ENCODE data around the gene TRIM47. TPM values are rescaled to one million over a fixed set of nuclear protein-coding genes. Genes with fewer than 3 reads are reported as not detected.

Gene TRIM47
- total RNA-seq, 4 donors from 2014 or later, result 33.2 to 62.5 (median 41.5) TPM

DNA sequence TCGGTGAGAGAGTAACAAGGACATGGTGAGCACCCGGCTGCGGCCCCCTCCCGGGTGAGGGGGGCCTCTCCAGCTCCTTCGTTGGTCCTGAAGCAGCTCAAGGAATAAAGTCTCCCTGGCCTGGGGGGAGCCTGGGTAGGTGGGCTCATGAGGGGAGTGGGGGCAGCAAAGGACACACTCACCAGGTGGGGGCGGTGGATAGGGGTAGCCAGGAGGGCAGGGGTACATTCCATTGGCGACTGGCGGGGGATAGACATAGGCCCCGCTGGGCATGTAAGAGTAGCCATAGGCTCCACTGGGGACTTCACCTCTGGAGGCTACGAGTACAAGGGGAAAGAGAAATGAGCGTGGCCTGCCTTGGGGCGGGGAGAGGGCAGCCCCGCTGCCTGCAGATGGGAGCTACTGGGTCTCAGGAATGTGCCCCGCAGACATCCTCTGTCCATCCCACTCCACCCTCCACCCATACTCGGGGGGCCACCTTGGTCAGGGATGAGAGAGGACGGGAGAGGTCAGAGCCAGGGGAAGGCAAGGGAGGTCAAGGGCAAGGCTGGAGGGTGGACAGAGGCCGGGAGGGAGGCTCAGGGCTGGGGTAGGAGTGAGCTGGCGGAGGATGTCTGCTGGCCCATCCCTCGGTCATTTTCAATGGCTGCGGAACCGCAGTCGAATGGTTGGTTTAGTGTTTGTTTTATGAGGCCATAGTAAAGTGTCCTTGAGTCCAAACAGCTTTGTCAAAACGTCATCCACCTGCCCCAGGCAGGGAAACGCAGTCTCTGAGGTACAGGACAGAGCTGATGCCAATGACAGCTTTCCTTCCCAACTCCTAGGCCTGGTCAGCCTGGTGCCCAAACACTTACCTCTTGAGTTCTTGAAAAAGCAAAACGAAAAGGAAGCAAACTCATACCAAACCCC is 30.5 kb downstream of the TRIM47 start:
- H3K4me3 ChIP-seq (ENCODE audit: low read depth, poor library complexity, severe bottlenecking), result no peak overlapping the region
- intact Hi-C loops (cut with DNase I; ENCODE audit: low total_unique reads), result loop anchor here (10.0 kb wide), 1 partner anchor 73 kb away; a partner anchor contains a TSS
- no peak for DNase-seq (ENCODE audit: low spot score in 2 of 2)
- 86 to 87% methylated on average over 25 of the region's 25 CpGs for WGBS, 2 donors
- TF ChIP-seq POLR2A (IDR thresholded peaks at IDR 0.05), result no peak
- TF ChIP-seq, protein P1, sequence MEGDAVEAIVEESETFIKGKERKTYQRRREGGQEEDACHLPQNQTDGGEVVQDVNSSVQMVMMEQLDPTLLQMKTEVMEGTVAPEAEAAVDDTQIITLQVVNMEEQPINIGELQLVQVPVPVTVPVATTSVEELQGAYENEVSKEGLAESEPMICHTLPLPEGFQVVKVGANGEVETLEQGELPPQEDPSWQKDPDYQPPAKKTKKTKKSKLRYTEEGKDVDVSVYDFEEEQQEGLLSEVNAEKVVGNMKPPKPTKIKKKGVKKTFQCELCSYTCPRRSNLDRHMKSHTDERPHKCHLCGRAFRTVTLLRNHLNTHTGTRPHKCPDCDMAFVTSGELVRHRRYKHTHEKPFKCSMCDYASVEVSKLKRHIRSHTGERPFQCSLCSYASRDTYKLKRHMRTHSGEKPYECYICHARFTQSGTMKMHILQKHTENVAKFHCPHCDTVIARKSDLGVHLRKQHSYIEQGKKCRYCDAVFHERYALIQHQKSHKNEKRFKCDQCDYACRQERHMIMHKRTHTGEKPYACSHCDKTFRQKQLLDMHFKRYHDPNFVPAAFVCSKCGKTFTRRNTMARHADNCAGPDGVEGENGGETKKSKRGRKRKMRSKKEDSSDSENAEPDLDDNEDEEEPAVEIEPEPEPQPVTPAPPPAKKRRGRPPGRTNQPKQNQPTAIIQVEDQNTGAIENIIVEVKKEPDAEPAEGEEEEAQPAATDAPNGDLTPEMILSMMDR (IDR thresholded peaks at IDR 0.05), result no peak

DNA sequence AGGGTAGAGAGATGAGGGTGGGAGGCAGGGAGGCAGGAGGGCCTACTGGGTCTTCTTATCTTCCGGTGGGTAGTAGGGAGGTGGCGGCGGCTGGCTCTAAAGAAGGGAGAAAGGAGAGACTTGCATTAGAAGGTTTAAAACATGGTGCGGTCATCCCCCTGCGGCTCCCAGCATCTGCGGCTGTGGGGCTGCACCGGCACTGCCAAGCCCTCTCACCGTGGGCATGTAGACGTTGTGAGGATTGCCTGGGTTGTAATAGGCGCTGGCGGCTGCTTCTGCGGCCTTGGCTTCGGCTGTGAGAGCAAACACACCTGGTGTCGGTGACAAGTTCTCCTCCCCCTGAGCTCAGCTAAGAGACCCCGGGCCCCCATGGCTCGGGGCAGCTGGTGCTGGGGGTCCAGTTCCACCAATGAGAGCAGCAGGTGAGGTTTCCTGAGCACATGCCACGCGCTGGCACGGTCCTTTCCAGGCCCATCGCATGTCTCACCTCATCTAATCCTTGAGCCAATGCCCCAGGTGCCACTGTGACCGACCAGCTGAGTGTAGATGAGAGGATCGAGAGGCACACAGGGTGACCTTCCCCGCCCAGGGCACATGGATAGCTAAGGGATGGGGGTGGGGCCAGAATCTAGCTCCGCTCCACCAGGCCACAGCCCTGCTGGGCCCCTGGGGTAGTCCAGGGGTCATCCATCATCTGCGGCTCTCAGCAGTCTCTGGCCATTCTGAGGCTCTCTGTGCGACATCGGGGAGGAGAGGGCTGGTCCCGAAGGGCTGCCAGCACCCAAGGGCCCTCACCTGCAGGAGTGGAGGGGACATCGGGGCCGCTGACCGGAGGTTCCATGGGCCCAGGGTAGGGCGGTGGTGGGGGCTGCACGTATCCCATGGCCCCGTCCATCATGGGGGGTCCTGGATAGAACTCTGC is 31.4 kb downstream of the TRIM47 start:
- intact Hi-C loops (cut with DNase I; ENCODE audit: low total_unique reads), result loop anchor here (10.0 kb wide), 1 partner anchor 72 kb away; a partner anchor contains a TSS
- 91% methylated on average over 32 to 34 of the region's 34 CpGs for WGBS, 2 donors
- DNase-seq (ENCODE audit: low spot score in 2 of 2), result no peak
- TF ChIP-seq POLR2A (IDR thresholded peaks at IDR 0.05), result no peak
- H3K4me3 ChIP-seq (ENCODE audit: low read depth, poor library complexity, severe bottlenecking), result no peak overlapping the region

DNA sequence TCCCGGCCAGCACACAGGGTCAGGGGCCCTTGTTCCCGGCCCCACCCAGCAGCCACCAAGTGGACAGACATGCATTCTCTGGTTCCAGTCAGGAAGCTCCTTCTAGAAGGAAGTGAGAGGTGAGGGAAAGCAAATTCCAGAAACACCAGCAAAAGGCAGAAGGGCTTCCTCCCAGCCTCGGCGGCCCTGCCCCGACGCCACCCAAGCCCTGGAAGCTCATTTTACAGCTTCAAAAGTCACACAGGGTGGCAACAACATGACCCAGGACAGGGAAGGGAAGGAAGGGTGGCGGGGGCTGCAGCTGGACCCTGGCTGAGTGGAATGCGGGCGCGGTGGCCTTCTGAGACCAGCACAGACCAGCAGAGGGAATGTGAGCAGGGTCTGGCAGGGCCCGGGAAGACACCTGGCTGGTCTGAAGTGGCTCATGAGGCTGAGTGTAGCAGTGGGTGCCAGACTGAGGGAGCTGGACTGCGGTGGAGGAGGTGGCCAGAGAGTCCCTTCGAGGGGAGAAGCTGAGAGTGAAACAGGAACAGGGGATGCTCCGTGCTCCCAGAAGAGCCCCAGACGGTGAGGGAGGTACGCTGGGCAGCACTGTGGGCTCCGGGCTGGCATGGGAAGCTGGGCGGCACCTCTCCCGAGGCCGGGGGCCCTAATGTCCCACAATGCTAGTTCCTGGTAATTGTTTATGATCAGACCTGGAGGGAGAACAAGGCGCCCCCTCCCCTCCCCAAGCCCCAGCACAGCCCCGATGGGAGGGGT is 32.3 kb downstream of the TRIM47 start:
- intact Hi-C loops (cut with DNase I; ENCODE audit: low total_unique reads), result loop anchor here (10.0 kb wide), 1 partner anchor 71 kb away; a partner anchor contains a TSS
- H3K4me3 ChIP-seq (ENCODE audit: low read depth, poor library complexity, severe bottlenecking), result no peak overlapping the region
- TF ChIP-seq, protein P1 (IDR thresholded peaks at IDR 0.05), result no peak
- no peak for TF ChIP-seq POLR2A (IDR thresholded peaks at IDR 0.05)
- DNase-seq (ENCODE audit: low spot score in 2 of 2), result no peak
- 73 to 78% methylated on average over 22 of the region's 22 CpGs for WGBS, 2 donors

DNA sequence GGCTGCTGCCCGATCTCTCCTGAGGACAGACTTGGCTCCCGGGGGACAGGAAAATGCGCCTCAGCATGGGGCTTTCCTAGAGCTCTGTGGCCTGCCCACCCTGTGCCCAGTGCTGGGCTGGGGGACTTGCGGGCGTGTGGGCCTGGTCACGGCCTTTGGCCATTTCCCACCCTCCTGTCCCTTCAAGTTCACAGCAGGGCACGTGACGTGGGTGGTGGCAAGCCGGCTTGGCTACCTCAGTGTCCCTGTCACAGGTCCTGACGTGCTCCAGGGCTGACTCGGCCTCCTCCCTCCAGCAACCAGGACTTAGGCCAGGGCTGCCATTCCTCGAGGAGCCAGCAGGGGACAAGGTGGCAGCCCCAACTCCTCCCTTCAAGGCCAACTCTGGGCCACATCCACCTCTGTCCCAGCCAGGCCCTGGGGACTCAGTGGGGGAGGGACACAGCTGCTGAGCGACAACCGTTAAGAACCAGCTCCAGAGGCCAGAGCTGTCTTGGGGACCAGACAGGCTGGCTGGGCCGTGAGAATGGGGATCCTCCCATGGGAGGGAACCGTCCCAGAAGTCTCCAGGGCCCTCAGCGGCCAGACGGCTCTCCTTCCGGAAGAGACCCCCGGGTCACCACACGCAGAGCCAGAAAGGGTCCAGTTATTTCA is 33.2 kb downstream of the TRIM47 start:
- peak; percentile 83 to 97 for DNase-seq (ENCODE audit: low spot score in 2 of 2)
- 14 to 21% methylated on average over 20 of the region's 21 CpGs for WGBS, 2 donors
- TF ChIP-seq, protein P1 (IDR thresholded peaks at IDR 0.05), result peak in 1 of 3 donors; percentile 92
- TF ChIP-seq POLR2A (IDR thresholded peaks at IDR 0.05), result no peak
- intact Hi-C loops (cut with DNase I; ENCODE audit: low total_unique reads), result loop anchor here (10.0 kb wide), 1 partner anchor 70 kb away; a partner anchor contains a TSS
- no peak overlapping the region for H3K4me3 ChIP-seq (ENCODE audit: low read depth, poor library complexity, severe bottlenecking)

DNA sequence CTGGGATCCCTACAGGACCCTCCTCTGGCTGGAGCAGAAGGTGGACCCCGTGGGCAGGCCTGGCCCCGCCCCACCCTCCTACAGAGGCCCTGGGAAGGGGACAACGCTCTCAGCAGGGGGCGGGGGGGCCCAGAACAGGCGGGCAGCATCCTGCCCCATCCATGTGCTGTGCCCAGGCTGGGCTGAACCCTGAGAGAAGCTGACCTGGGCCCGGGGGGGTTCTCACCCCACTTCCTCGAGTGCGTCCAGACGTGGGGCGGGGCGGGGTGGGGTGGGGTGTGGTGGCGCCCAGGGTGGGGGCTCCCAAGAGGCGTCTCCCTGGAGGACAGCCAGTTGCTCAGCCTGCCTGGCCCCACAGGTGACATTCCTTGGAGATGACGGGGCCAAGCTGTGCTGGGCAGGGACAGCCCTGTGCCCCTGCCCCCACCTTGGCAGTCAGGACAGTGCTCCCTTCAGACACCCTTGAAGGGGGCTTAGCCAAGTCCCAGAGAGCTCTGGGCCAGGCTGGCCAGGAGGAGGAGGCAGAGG is 33.8 kb downstream of the TRIM47 start:
- TF ChIP-seq, protein P1 (IDR thresholded peaks at IDR 0.05), result no peak
- no peak for TF ChIP-seq POLR2A (IDR thresholded peaks at IDR 0.05)
- 11 to 16% methylated on average over 9 to 11 of the region's 14 CpGs for WGBS, 2 donors
- intact Hi-C loops (cut with DNase I; ENCODE audit: low total_unique reads), result loop anchor here (10.0 kb wide), 1 partner anchor 70 kb away; a partner anchor contains a TSS
- no peak for DNase-seq (ENCODE audit: low spot score in 2 of 2)
- H3K4me3 ChIP-seq (ENCODE audit: low read depth, poor library complexity, severe bottlenecking), result no peak overlapping the region

Data from lower leg skin (tissue), 4 donors.